CD4-positive, alpha-beta memory T cell (primary cell): ENCODE data around the gene XPO6. TPM values are rescaled to one million over a fixed set of nuclear protein-coding genes. Genes with fewer than 3 reads are reported as not detected.

ENCODE experiments used
- CTCF ChIA-PET: fragments of 350-600 bp; sonication (Branson Sonifier 250); formaldehyde crosslinking; loops from one replicate; lab custom pipeline; 2021; ENCODE audit warnings: inconsistent platforms; ENCODE audit not compliant: partially characterized antibody; lab: Charles Lee
- POLR2A ChIA-PET: fragments of 350-600 bp; sonication (Branson Sonifier 250); formaldehyde crosslinking; loops from one replicate; lab custom pipeline; 2021; ENCODE audit not compliant: partially characterized antibody; lab: Charles Lee
- DNase-seq, 5 donors: peaks; one replicate each; pipeline versions ENCODE4 v3.0.0 to v3.0.0-alpha.2; 2020 to 2022; ENCODE audit warnings: mixed read lengths in 1 of 5
- H3K27ac ChIP-seq: one replicate; pipeline ENCODE4 v1.7.0; 2013; ENCODE audit warnings: low read depth, low read length
- H3K27me3 ChIP-seq: 2 replicates; pipeline ENCODE4 v1.7.0; 2013; ENCODE audit warnings: mild to moderate bottlenecking, low read length, moderate library complexity; ENCODE audit not compliant: insufficient read depth
- H3K36me3 ChIP-seq: 2 replicates; pipeline ENCODE4 v1.7.0; 2013; ENCODE audit warnings: mild to moderate bottlenecking, low read length, moderate library complexity; ENCODE audit not compliant: insufficient read depth
- H3K4me1 ChIP-seq: 2 replicates; pipeline ENCODE4 v1.7.0; 2013; ENCODE audit warnings: mild to moderate bottlenecking, low read length, moderate library complexity; ENCODE audit not compliant: insufficient read depth
- H3K4me3 ChIP-seq, 2 donors: one replicate each; pipeline ENCODE4 v1.7.0; 2013; ENCODE audit warnings: low read length in 2 of 2, mild to moderate bottlenecking in 1 of 2
- H3K9me3 ChIP-seq, 2 donors: one replicate each; pipeline ENCODE4 v1.7.0; 2013; ENCODE audit warnings: low read length in 2 of 2, control low read depth in 1 of 2; ENCODE audit not compliant: control insufficient read depth in 1 of 2
- H3K27ac Mint-ChIP-seq, 7 donors: one replicate each; pipeline ENCODE4 v1.8.0; 2020 to 2021; ENCODE audit warnings: mixed read lengths in 7 of 7, mild to moderate bottlenecking in 6 of 7, inconsistent platforms in 3 of 7, moderate library complexity in 3 of 7
- H3K27me3 Mint-ChIP-seq, 2 donors: one replicate each; pipeline ENCODE4 v1.8.0; 2020 to 2021; ENCODE audit warnings: mixed read lengths in 2 of 2
- H3K36me3 Mint-ChIP-seq, 2 donors: one replicate each; pipeline ENCODE4 v1.8.0; 2020 to 2021; ENCODE audit warnings: mixed read lengths in 2 of 2, inconsistent platforms in 1 of 2, mild to moderate bottlenecking in 1 of 2
- H3K4me1 Mint-ChIP-seq, 4 donors: one replicate each; pipeline ENCODE4 v1.8.0; 2020 to 2021; ENCODE audit warnings: mixed read lengths in 4 of 4, mild to moderate bottlenecking in 1 of 4
- H3K4me3 Mint-ChIP-seq, 8 donors: one replicate each; pipeline ENCODE4 v1.8.0; 2020 to 2021; ENCODE audit warnings: mixed read lengths in 8 of 8, mild to moderate bottlenecking in 7 of 8, moderate library complexity in 6 of 8, inconsistent platforms in 3 of 8
- H3K9me3 Mint-ChIP-seq, 8 donors: one replicate each; pipeline ENCODE4 v1.8.0; 2020 to 2021; ENCODE audit warnings: mixed read lengths in 8 of 8, mild to moderate bottlenecking in 5 of 8, inconsistent platforms in 3 of 8, moderate library complexity in 1 of 8
- intact Hi-C: fragments of 100-400 bp; cut with micrococcal nuclease; formaldehyde crosslinking; loops from one replicate; pipeline ENCODE4 v1.15.1; 2023
- polyA plus RNA-seq, 2 donors: library from polyadenylated mRNA; unstranded; fragments of 300-500 nt; fragmentation: Illumina TruSeq; gene quantifications; one replicate each; pipeline ENCODE4 v1.2.3, GENCODE V29; 2021
- total RNA-seq, 2 experiments: library from RNA; stranded (reverse); gene quantifications; one replicate each; pipeline ENCODE4 v1.2.3, GENCODE V29; 2021

XPO6 gene
- total and polyA plus RNA-seq, 4 experiments from 2014 or later, result 35.7 to 350 (median 219) TPM

DNA sequence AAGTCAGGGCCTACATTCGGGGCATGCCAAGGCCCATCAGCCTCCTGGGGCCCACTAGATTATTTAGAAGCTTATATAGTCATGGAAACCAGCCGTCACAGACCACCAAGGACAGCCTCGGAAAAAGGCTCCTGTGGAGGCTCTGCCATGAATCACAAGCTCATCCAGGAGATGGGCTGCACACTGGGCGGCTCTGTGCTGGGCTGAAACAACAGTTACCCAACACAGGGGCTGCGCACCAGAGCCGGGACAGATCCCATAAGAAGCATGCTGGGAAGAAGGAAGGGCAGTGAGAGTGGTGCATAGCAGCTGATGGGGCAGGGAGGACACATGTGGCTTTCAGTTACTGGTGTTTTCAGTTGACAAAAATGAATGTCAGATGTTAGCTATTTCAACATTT lies 80.6 kb downstream of the XPO6 start:
- Mint-ChIP-seq H3K4me3 (no peak overlapping the region), H3K4me1 (peaks cover 6 to 29% (median 23%) of the 10 kb centered on the region in 4 donors), H3K27ac (peak overlapping the region in 2 of 7 donors; percentile 16 to 25), H3K27me3 (no peaks in the 10 kb centered on the region), H3K36me3 (peaks cover 72 to 87% of the 10 kb centered on the region in 2 donors), H3K9me3 (no peaks in the 10 kb centered on the region)
- peaks cover 5% of the 10 kb centered on the region for H3K4me1 ChIP-seq
- DNase-seq, result no peak
- no peaks in the 10 kb centered on the region for H3K9me3 ChIP-seq
- no peaks in the 10 kb centered on the region for H3K27me3 ChIP-seq
- intact Hi-C loops, result no loop called here
- POLR2A ChIA-PET, result no interaction called here
- no peak overlapping the region for H3K27ac ChIP-seq
- H3K36me3 ChIP-seq, result peaks cover 91% of the 10 kb centered on the region
- no peak overlapping the region for H3K4me3 ChIP-seq
- CTCF ChIA-PET, result interaction anchor here (18.4 kb wide), 1 partner anchor 82 kb away, joined by 569 read pairs; the partner anchor contains the start of gene XPO6

DNA sequence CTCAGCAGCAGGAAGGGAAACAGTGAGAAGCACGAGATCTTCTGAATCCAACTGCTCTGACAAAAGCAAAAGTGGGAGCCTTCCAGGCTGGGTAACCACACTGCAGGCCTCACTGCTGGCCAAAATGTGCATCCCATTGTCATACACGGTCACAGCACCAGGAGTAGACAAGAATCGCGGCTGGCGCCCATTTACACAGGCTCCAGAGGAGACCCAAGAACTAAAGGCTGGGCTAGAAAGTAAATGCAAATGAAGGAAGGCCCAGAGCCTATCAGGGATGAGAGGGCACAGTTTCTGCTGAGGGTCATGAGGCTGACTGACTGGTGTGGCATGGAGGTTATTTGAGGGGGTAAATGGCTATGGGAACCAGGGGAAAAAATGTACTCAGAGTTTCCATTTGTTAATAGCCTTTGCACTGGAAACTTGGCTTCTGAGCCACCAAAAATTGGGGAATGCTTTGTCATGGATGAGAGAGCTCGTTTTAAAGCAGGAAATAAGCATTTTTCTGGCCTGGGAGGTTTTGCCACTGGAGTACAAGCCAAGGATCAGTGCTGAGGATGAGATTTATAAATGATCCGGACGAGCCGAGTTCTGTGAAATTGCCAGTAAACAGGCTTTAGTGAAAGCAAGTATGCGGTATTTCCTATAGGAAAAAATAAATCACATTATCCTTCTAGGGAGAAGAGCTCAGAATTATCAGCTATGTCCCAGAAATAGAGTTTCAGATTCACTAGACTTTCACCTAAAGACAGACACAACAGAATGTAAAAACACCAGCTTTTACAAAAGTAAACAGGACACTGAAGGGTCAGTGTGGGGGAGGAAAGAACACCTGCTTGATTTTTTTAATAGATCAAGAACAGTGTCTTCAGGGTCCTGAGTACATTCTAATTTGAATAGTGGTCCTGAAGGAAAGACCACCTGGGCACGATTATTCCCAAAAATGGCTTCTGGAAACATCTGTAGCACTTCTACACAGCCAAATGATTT lies 81.4 kb downstream of the XPO6 start:
- Histone ChIP-seq H3K9me3 (no peaks in the 10 kb centered on the region), H3K4me3 (no peak overlapping the region), H3K27ac (no peak overlapping the region), H3K27me3 (no peaks in the 10 kb centered on the region), H3K36me3 (peaks cover 98% of the 10 kb centered on the region), H3K4me1 (no peaks in the 10 kb centered on the region)
- DNase-seq, result no peak
- Mint-ChIP-seq H3K9me3 (no peaks in the 10 kb centered on the region), H3K4me1 (peaks cover 6 to 22% (median 20%) of the 10 kb centered on the region in 4 donors), H3K4me3 (no peak overlapping the region), H3K27ac (peak overlapping the region in 3 of 7 donors; percentile 19 to 83 (median 76)), H3K27me3 (no peaks in the 10 kb centered on the region), H3K36me3 (peaks cover 76 to 91% of the 10 kb centered on the region in 2 donors)
- ChIA-PET CTCF (interaction anchor here (18.4 kb wide), 1 partner anchor 82 kb away, joined by 569 read pairs; the partner anchor contains the start of gene XPO6), POLR2A (no interaction called here)
- intact Hi-C loops, result no loop called here

- no peak for DNase-seq
- H3K27me3 ChIP-seq, result no peaks in the 10 kb centered on the region
- peak overlapping the region; percentile 36 to 88 (median 83) for H3K27ac Mint-ChIP-seq
- peaks cover 69 to 93% of the 10 kb centered on the region in 2 donors for H3K36me3 Mint-ChIP-seq
- CTCF ChIA-PET, result interaction anchor here (0.5 to 18.4 kb wide), 2 partner anchors 86 to 916 kb away, joined by 3 to 569 read pairs; partner anchors contain the start of gene XPO6
- POLR2A ChIA-PET, result interaction anchor here (1.2 kb wide), 1 partner anchor 14 kb away, joined by 4 read pairs; no protein-coding TSS in a partner anchor
- H3K4me1 Mint-ChIP-seq, result peaks cover 7 to 22% (median 20%) of the 10 kb centered on the region in 4 donors
- H3K36me3 ChIP-seq, result peaks cover 95% of the 10 kb centered on the region
- H3K4me3 Mint-ChIP-seq, result peak overlapping the region in 1 of 8 donors; percentile 53
- no peaks in the 10 kb centered on the region for H3K9me3 ChIP-seq
- H3K27ac ChIP-seq, result no peak overlapping the region
- H3K27me3 Mint-ChIP-seq, result no peaks in the 10 kb centered on the region
- intact Hi-C loops, result no loop called here
- no peaks in the 10 kb centered on the region for H3K9me3 Mint-ChIP-seq
- H3K4me1 ChIP-seq, result no peaks in the 10 kb centered on the region
- no peak overlapping the region for H3K4me3 ChIP-seq
Measured at GRCh38 chr16:28126684-28127620, 84.8 kb downstream of the XPO6 start.

- Histone ChIP-seq H3K27ac (no peak overlapping the region), H3K4me3 (no peak overlapping the region), H3K27me3 (no peaks in the 10 kb centered on the region), H3K4me1 (no peaks in the 10 kb centered on the region), H3K36me3 (peaks cover 95% of the 10 kb centered on the region), H3K9me3 (no peaks in the 10 kb centered on the region)
- CTCF ChIA-PET, result interaction anchor here (18.4 kb wide), 1 partner anchor 87 kb away, joined by 569 read pairs; the partner anchor contains the start of gene XPO6
- POLR2A ChIA-PET, result no interaction called here
- H3K36me3 Mint-ChIP-seq, result peaks cover 76 to 93% of the 10 kb centered on the region in 2 donors
- intact Hi-C loops, result no loop called here
- no peak overlapping the region for H3K4me3 Mint-ChIP-seq
- H3K9me3 Mint-ChIP-seq, result no peaks in the 10 kb centered on the region
- no peaks in the 10 kb centered on the region for H3K27me3 Mint-ChIP-seq
- H3K27ac Mint-ChIP-seq, result peak overlapping the region in 4 of 7 donors; percentile 1 to 66 (median 42)
- H3K4me1 Mint-ChIP-seq, result peaks cover 7 to 25% (median 20%) of the 10 kb centered on the region in 4 donors
- DNase-seq, result no peak
Measured at GRCh38 chr16:28125592-28125991, 86.2 kb downstream of the XPO6 start.

- ChIA-PET POLR2A (no interaction called here), CTCF (no interaction called here)
- no peak overlapping the region for H3K4me3 ChIP-seq
- Mint-ChIP-seq H3K4me1 (peaks cover under 1 to 6% (median 2%) of the 10 kb centered on the region in 4 donors), H3K27me3 (no peaks in the 10 kb centered on the region), H3K9me3 (no peaks in the 10 kb centered on the region), H3K27ac (peak overlapping the region in 5 of 7 donors; percentile 28 to 85 (median 50)), H3K36me3 (peaks cover 50 to 88% of the 10 kb centered on the region in 2 donors), H3K4me3 (no peak overlapping the region)
- intact Hi-C loops, result no loop called here
- no peak overlapping the region for H3K27ac ChIP-seq
- H3K9me3 ChIP-seq, result no peaks in the 10 kb centered on the region
- H3K27me3 ChIP-seq, result no peaks in the 10 kb centered on the region
- no peaks in the 10 kb centered on the region for H3K4me1 ChIP-seq
- no peak for DNase-seq
- peaks cover 85% of the 10 kb centered on the region for H3K36me3 ChIP-seq
Measured at GRCh38 chr16:28121527-28121926, 90.2 kb downstream of the XPO6 start.

DNA sequence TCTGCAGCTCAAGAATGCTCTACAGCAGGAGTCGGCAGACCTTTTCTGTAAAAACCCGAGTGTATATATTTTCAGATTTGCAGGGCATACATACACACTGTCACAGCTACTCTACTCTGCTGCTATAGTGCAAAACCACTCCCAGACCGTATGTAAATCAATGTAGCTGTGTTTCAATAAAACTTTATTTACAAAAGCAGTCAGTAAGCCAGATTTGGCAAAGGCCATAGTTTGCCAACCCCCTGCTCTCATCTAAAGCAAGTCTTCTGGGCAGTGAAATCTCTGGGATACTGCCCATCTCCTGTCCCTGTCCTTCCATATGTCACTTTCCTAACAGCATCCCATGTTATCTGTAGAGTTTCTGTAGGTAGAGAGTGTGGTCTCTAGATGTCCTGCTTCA lies 91.0 kb downstream of the XPO6 start:
- H3K4me3 Mint-ChIP-seq, result no peak overlapping the region
- Histone ChIP-seq H3K4me1 (no peaks in the 10 kb centered on the region), H3K4me3 (no peak overlapping the region), H3K27me3 (no peaks in the 10 kb centered on the region), H3K27ac (no peak overlapping the region), H3K36me3 (peaks cover 80% of the 10 kb centered on the region), H3K9me3 (no peaks in the 10 kb centered on the region)
- ChIA-PET CTCF (interaction anchor here (1.5 kb wide), 1 partner anchor 97 kb away, joined by 6 read pairs; no protein-coding TSS in a partner anchor), POLR2A (no interaction called here)
- DNase-seq, result no peak
- intact Hi-C loops, result no loop called here
- H3K9me3 Mint-ChIP-seq, result no peaks in the 10 kb centered on the region
- H3K36me3 Mint-ChIP-seq, result peaks cover 50 to 87% of the 10 kb centered on the region in 2 donors
- H3K27me3 Mint-ChIP-seq, result no peaks in the 10 kb centered on the region
- peaks cover 0 to 5% (median 2%) of the 10 kb centered on the region in 4 donors for H3K4me1 Mint-ChIP-seq
- peak overlapping the region in 1 of 7 donors; percentile 77 for H3K27ac Mint-ChIP-seq
